Common myeloid progenitor, CD34-positive (primary cell): Measurements from ENCODE around the gene WDPCP.

Source experiments
- CTCF ChIA-PET: fragments of 350-600 bp; sonication (Branson Sonifier 250); formaldehyde crosslinking; loops from one replicate; lab custom pipeline; 2021; ENCODE audit warnings: antibody characterized with exemption; lab: Charles Lee
- POLR2A ChIA-PET: fragments of 350-600 bp; sonication (Branson Sonifier 250); formaldehyde crosslinking; loops from one replicate; lab custom pipeline; 2021; ENCODE audit warnings: antibody characterized with exemption; lab: Charles Lee
- DNase-seq, 3 donors: peaks; one replicate each; pipeline versions ENCODE4 v3.0.0 to v3.0.0-alpha.2; 2013
- H3K27ac ChIP-seq, 2 experiments: 1 replicate in 1 of 2; 2 replicates in 1 of 2; pipeline ENCODE4 v1.7.0; 2013; ENCODE audit warnings: inconsistent platforms in 2 of 2, low read length in 2 of 2, mild to moderate bottlenecking in 2 of 2, low read depth in 1 of 2, moderate library complexity in 1 of 2; ENCODE audit not compliant: severe bottlenecking in 2 of 2, insufficient read depth in 1 of 2, poor library complexity in 1 of 2
- H3K27me3 ChIP-seq, 5 experiments: replicated peaks in 2 of 5; 1 replicate in 3 of 5; 2 replicates in 2 of 5; pipeline versions ENCODE4 v1.6.1 to v1.7.0; 2013; ENCODE audit warnings: low read length in 4 of 5, mild to moderate bottlenecking in 2 of 5, moderate library complexity in 2 of 5, inconsistent platforms in 1 of 5; ENCODE audit not compliant: insufficient read depth in 5 of 5, control insufficient read depth in 4 of 5
- H3K36me3 ChIP-seq, 4 experiments: 1 replicate in 2 of 4; 2 replicates in 2 of 4; pipeline versions ENCODE4 v1.6.1 to v1.7.0; 2013; ENCODE audit warnings: low read length in 3 of 4, control low read depth in 1 of 4, mild to moderate bottlenecking in 1 of 4; ENCODE audit not compliant: control insufficient read depth in 4 of 4, insufficient read depth in 4 of 4
- H3K4me1 ChIP-seq, 4 experiments: 1 replicate in 3 of 4; 2 replicates in 1 of 4; pipeline versions ENCODE4 v1.6.1 to v1.7.1; 2013; ENCODE audit warnings: low read length in 3 of 4, mild to moderate bottlenecking in 3 of 4, control low read depth in 1 of 4, inconsistent platforms in 1 of 4, moderate library complexity in 1 of 4; ENCODE audit not compliant: control insufficient read depth in 4 of 4, insufficient read depth in 4 of 4; ENCODE audit errors: control extremely low read depth in 1 of 4
- H3K4me3 ChIP-seq, 7 experiments: 1 replicate in 4 of 7; 2 replicates in 3 of 7; pipeline versions ENCODE4 v1.5.1 to v1.7.0; 2013; ENCODE audit warnings: mild to moderate bottlenecking in 7 of 7, low read length in 6 of 7, moderate library complexity in 6 of 7, inconsistent platforms in 2 of 7, low read depth in 2 of 7, control low read depth in 1 of 7; ENCODE audit not compliant: insufficient read depth in 4 of 7, control insufficient read depth in 1 of 7; ENCODE audit errors: extremely low read depth in 1 of 7
- H3K9me3 ChIP-seq, 5 experiments: 1 replicate in 4 of 5; 2 replicates in 1 of 5; pipeline versions ENCODE4 v1.6.1 to v1.7.1; 2013; ENCODE audit warnings: low read length in 4 of 5, mild to moderate bottlenecking in 2 of 5, inconsistent platforms in 1 of 5, low read depth in 1 of 5, moderate library complexity in 1 of 5; ENCODE audit not compliant: control insufficient read depth in 4 of 5, insufficient read depth in 2 of 5; ENCODE audit errors: control extremely low read depth in 1 of 5
- WGBS: methylation state at CpG from one replicate; pipeline ENCODE4 v1.1.5; 2013; ENCODE audit not compliant: insufficient coverage; 5-methylcytosine and 5-hydroxymethylcytosine counted together

Gene WDPCP

DNA sequence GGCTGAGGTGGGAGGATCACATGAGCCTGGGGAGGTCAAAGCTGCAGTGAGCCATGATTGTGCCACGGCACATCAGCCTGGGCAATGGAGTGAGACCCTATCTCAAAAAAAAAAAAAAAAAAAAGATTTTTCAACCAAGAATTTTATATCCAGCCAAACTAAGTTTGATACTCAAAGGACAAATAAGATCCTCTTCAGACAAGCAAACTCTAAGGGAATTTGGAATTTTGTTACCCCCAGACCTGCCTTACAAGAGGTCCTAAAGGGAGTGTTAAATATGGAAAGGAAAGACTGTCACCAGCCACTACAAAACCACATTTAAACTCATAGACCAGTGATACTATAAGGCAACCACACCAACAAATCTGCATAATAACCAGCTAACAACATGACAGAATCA lies 67.5 kb downstream of the WDPCP start:
- ChIA-PET CTCF (no interaction called here), POLR2A (no interaction called here)
- no CpG with 5 or more reads among the region's 1 CpG for WGBS
- H3K9me3 ChIP-seq = peaks cover 5 to 49% (median 17%) of the 10 kb centered on the region in 5 experiments
- H3K4me1 ChIP-seq = no peaks in the 10 kb centered on the region
- no peak overlapping the region for H3K27ac ChIP-seq
- H3K27me3 ChIP-seq = no peaks in the 10 kb centered on the region
- no peak overlapping the region for H3K4me3 ChIP-seq
- no peaks in the 10 kb centered on the region for H3K36me3 ChIP-seq
- DNase-seq = no peak

DNA sequence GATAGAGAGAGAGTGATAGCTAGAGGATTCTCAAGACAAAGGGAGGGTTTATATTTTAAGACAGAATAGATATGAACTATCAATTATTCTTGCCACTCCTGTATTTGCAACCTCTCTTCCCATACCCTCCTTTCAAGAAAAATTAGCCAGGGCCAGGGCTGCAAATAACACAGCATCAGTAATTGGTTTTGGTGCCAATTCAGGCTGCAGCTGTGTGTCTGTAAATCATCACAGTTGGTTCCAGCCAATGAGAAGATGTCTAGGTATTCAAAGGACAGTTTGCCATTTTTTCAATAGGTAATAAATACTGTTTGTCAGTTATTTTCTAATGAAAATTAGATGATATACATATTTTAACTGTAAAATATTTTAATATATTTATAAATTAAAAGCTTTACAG lies 73.5 kb downstream of the WDPCP start:
- POLR2A ChIA-PET = no interaction called here
- H3K36me3 ChIP-seq = no peaks in the 10 kb centered on the region
- no peaks in the 10 kb centered on the region for H3K27me3 ChIP-seq
- CTCF ChIA-PET = no interaction called here
- no peak for DNase-seq
- peaks cover 3 to 26% (median 8%) of the 10 kb centered on the region in 5 experiments for H3K9me3 ChIP-seq
- no peaks in the 10 kb centered on the region for H3K4me1 ChIP-seq
- no peak overlapping the region for H3K4me3 ChIP-seq
- no peak overlapping the region for H3K27ac ChIP-seq

DNA sequence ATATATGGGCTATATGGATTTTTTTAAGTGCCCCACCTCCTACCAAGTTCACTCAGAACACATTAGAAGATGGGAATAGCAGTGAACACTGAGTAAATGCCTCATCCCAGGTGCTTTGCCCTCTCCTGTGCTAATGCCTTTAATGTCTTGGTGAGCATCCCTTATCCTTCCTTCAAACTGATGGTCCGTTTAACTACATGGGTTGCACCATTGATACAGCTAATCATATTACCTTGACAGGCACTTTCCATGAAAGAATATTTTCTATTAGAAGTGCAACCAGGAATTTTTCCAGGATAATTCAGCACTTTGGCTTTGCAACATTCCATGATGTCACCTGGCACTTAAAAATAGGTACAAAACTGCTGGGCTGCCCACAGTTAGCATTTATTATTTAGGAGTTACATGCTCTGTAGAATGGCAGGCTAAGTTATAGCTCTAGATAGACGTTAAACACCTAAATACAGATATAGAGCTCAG lies 74.0 kb downstream of the WDPCP start:
- DNase-seq = no peak
- H3K4me1 ChIP-seq = no peaks in the 10 kb centered on the region
- ChIA-PET CTCF (no interaction called here), POLR2A (no interaction called here)
- H3K4me3 ChIP-seq = no peak overlapping the region
- no CpG with 5 or more reads among the region's 2 CpGs for WGBS
- no peaks in the 10 kb centered on the region for H3K36me3 ChIP-seq
- H3K27me3 ChIP-seq = no peaks in the 10 kb centered on the region
- peaks cover 0 to 21% (median 5%) of the 10 kb centered on the region in 5 experiments for H3K9me3 ChIP-seq
- no peak overlapping the region for H3K27ac ChIP-seq

DNA sequence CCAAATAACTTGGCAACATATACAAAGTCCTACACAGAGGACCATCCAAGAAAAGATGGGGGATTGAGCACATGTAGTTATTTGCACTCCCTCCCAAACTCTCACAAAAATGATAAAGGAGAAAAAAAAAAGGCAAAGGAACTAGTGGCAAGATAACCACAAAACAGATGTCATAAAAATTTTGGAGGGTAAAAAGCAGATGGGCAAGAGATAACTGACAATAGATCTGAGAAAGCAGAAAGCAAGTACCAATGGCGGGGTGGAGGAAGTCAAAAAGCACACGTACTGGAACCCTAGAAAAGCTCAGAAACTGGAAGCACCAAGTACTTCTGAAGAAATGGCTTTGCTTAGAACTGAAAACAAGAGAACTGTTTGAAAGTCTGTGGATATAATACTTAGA lies 82.0 kb downstream of the WDPCP start:
- no peak overlapping the region for H3K4me3 ChIP-seq
- CTCF ChIA-PET = no interaction called here
- no peaks in the 10 kb centered on the region for H3K36me3 ChIP-seq
- DNase-seq = peak in 2 of 3 donors; percentile 5 to 10
- H3K4me1 ChIP-seq = peaks cover 0 to 6% (median 0%) of the 10 kb centered on the region in 4 experiments
- H3K9me3 ChIP-seq = peaks cover 0 to 9% (median 0%) of the 10 kb centered on the region in 5 experiments
- no peak overlapping the region for H3K27ac ChIP-seq
- no peaks in the 10 kb centered on the region for H3K27me3 ChIP-seq
- WGBS = 73% methylated on average over 1 of the region's 2 CpGs
- POLR2A ChIA-PET = interaction anchor here (0.6 to 0.7 kb wide), 2 partner anchors 436 to 627 kb away, joined by 5 to 6 read pairs; no protein-coding TSS in a partner anchor

DNA sequence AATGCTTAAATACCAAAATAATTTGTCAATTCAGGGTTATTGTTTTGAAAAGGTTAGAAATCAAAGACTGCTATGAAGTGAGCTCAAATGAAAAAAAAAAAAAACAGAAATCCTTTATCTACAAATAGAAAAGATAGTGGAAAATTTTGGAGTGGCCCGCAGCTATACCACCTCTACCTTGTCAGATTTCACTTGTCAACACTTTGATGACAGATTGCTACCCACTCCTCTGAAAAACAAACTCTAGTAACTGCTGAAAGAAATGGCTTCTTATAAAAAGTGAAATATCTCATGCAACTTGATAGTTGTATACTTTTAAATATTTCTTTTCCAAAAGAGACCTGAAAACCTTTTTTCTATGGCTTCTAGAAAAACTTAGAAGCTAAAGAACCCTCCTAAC lies 84.5 kb downstream of the WDPCP start:
- Histone ChIP-seq H3K27me3 (no peaks in the 10 kb centered on the region), H3K4me3 (no peak overlapping the region), H3K9me3 (peaks cover 0 to 6% (median 0%) of the 10 kb centered on the region in 5 experiments), H3K27ac (no peak overlapping the region), H3K36me3 (no peaks in the 10 kb centered on the region), H3K4me1 (peaks cover 0 to 6% (median 0%) of the 10 kb centered on the region in 4 experiments)
- ChIA-PET POLR2A (no interaction called here), CTCF (no interaction called here)
- DNase-seq = no peak
- no CpG with 5 or more reads among the region's 1 CpG for WGBS

DNA sequence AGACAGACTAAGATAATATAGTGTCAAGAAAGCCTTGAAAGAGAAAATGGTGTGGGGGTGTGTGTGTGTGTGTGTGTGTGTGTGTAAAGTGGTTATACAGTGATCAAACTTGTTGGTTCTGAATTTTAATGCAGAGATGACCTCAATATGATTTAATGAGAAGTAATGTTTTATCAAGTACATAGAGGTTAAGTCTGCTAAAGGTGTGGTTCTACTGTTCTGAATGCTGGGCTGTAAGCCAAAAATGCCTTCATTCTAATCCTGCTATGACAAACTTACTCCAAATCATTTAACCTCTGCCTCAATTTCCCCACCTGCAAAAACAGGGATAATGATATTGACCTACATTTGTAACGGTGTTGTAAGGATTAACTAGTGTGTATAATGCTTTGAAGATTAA lies 87.9 kb downstream of the WDPCP start:
- Histone ChIP-seq H3K36me3 (no peaks in the 10 kb centered on the region), H3K27ac (no peak overlapping the region), H3K4me3 (no peak overlapping the region), H3K27me3 (no peaks in the 10 kb centered on the region), H3K4me1 (peaks cover 0 to 5% (median 2%) of the 10 kb centered on the region in 4 experiments), H3K9me3 (no peaks in the 10 kb centered on the region)
- ChIA-PET CTCF (no interaction called here), POLR2A (no interaction called here)
- WGBS = no CpG with 5 or more reads among the region's 1 CpG
- DNase-seq = no peak

DNA sequence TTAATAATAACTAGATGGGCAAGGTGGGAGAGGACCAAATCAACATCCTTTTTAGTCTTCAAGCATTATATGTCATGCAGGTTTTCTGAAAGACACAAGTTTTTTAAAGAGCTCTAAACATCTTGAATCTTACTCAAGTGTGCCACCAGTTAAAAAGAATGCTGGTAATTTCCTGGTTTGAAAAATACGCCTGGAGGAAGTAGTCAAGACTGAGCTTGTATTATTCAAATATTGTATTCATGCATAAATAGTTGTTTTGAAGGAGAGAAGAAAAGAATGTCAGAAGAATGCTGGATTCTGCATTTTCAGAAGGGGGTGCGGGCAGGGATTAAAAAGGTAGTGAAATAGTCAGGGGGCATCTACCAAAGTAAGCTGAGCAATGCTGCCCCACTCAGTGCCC lies 90.7 kb downstream of the WDPCP start:
- Histone ChIP-seq H3K36me3 (no peaks in the 10 kb centered on the region), H3K9me3 (no peaks in the 10 kb centered on the region), H3K27ac (no peak overlapping the region), H3K27me3 (no peaks in the 10 kb centered on the region), H3K4me1 (peaks cover 0 to 5% (median 2%) of the 10 kb centered on the region in 4 experiments), H3K4me3 (no peak overlapping the region)
- no peak for DNase-seq
- no CpG with 5 or more reads among the region's 2 CpGs for WGBS
- ChIA-PET CTCF (interaction anchor here (0.6 to 1.3 kb wide), 2 partner anchors 20 to 1040 kb away, joined by 3 to 4 read pairs; no protein-coding TSS in a partner anchor), POLR2A (no interaction called here)
